Ammon's horn (tissue), 1 donor: ENCODE results near the gene RETN.

Experiments used
- DNase-seq: peaks from one replicate; pipeline ENCODE4 v3.0.0-alpha.2; 2016; ENCODE audit warnings: low spot score

Gene RETN

GRCh38 chr19:7657131-7657751 is 11.6 kb upstream of the RETN start:
- no peak for DNase-seq

- DNase-seq = peak; percentile 88
Measured at GRCh38 chr19:7658219-7658686, 10.6 kb upstream of the RETN start.

- no peak for DNase-seq
Measured at GRCh38 chr19:7661744-7662538, 6.9 kb upstream of the RETN start.

- DNase-seq = no peak
Measured at GRCh38 chr19:7662657-7663056, 6.2 kb upstream of the RETN start.

- no peak for DNase-seq
Measured at GRCh38 chr19:7663706-7664105, 5.1 kb upstream of the RETN start.

- peak; percentile 35 for DNase-seq
Measured at GRCh38 chr19:7665076-7665475, 3.8 kb upstream of the RETN start.

GRCh38 chr19:7669641-7670040 is 792 bp downstream of the RETN start:
- no peak for DNase-seq

GRCh38 chr19:7670150-7670783 is 1.4 kb downstream of the RETN start:
- peak; percentile 54 for DNase-seq

- DNase-seq = no peak
Measured at GRCh38 chr19:7670790-7671189, 1.9 kb downstream of the RETN start.

GRCh38 chr19:7672522-7672921 is 3.7 kb downstream of the RETN start:
- no peak for DNase-seq

GRCh38 chr19:7674010-7675005 is 5.5 kb downstream of the RETN start:
- DNase-seq = peak; percentile 74

GRCh38 chr19:7676376-7676775 is 7.5 kb downstream of the RETN start:
- DNase-seq = no peak

- DNase-seq = no peak
Measured at GRCh38 chr19:7676854-7677253, 8.0 kb downstream of the RETN start, which contains the start of gene MCEMP1. TSS of gene MCEMP1 (plus strand) at chr19:7677090. CDS start at chr19:7677121, 31 bp downstream.

GRCh38 chr19:7677669-7678311 is 8.9 kb downstream of the RETN start:
- no peak for DNase-seq

- DNase-seq = peak; percentile 43
Measured at GRCh38 chr19:7678971-7679751, 10.3 kb downstream of the RETN start.

GRCh38 chr19:7679771-7680605 is 11.1 kb downstream of the RETN start:
- DNase-seq = no peak

- peak; percentile 83 for DNase-seq
Measured at GRCh38 chr19:7680606-7681339, 11.9 kb downstream of the RETN start, which contains the start of gene TRAPPC5. TSS of gene TRAPPC5 (plus strand) at chr19:7680833. CDS start at chr19:7682254, 1,421 bp downstream.

GRCh38 chr19:7681340-7682174 is 12.7 kb downstream of the RETN start:
- peak; percentile 78 for DNase-seq
